GM21447 (cell line): ENCODE data around the gene LRRC37A2.
"Not testable (repeated sequence)": the region's sequence is repeated elsewhere in the genome, so short reads cannot be mapped to it uniquely, and the experiment has no call there.

Source experiments
- ATAC-seq: cut with Tn5 transposase; IDR thresholded peaks from one replicate; pipeline ENCODE4 v1.9.1; 2021; ENCODE audit not compliant: unreplicated experiment

LRRC37A2 gene

GRCh38 chr17:46591332-46591731 is 79.1 kb downstream of the LRRC37A2 start:
- ATAC-seq, result not testable (repeated sequence)

- ATAC-seq, result not testable (repeated sequence)
Observed at GRCh38 chr17:46598344-46598931, 86.2 kb downstream of the LRRC37A2 start.

- ATAC-seq, result not testable (repeated sequence)
Observed at GRCh38 chr17:46600767-46601166, 88.5 kb downstream of the LRRC37A2 start.

GRCh38 chr17:46603125-46603524 is 90.9 kb downstream of the LRRC37A2 start:
- ATAC-seq, result not testable (repeated sequence)
